Measurements from ENCODE around the gene DHCR24. TPM values are rescaled to one million over a fixed set of nuclear protein-coding genes. Genes with fewer than 3 reads are reported as not detected.

DHCR24 gene
- total and polyA plus RNA-seq, 2 of the 13 experiments (the other 11 are each of a cell fraction or from before 2014, with no cell fraction given), result 374 to 448 TPM

DNA sequence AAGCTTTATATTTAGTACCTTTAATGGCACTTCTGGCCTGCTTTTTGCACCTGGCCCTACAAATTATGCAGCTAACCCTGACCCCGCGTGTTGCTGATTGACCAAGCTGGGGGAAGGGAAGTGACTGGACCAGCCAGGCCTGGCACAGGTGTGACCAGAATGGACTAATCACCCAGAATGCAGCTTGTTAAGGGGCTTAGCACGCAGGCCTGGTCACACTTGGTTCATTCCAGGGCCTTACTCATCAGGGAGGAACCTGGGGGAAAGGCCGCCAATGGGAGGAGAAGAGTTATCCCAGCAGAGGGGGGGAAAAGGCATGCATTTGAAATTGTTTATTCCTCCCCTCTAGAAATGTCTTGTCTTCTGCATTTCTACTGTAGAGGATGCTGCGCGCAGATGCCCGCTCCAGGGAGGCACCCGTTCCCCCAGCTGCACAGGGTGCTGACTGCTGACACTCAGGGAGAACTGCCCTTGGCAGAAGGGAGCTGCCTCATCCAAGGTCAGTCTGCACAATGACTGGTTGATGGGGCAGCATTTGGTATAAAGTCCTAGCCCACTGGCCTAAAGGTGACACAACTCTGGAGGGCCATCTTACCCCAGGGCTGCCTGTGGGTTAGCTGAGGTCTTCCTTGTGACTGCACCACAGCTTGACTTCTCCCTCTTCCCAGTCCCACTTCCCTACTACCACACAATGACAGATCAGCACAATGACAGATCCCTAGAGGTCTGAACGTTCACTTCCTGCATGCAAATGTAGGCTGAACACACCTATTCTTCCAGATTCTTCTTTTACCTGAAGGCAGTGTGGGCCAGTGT, 29.0 kb downstream of the DHCR24 start (continued):
- peak; percentile 85 for TF ChIP-seq RBM22 (optimal IDR thresholded peaks at IDR 0.05; ENCODE audit: low read length)

DNA sequence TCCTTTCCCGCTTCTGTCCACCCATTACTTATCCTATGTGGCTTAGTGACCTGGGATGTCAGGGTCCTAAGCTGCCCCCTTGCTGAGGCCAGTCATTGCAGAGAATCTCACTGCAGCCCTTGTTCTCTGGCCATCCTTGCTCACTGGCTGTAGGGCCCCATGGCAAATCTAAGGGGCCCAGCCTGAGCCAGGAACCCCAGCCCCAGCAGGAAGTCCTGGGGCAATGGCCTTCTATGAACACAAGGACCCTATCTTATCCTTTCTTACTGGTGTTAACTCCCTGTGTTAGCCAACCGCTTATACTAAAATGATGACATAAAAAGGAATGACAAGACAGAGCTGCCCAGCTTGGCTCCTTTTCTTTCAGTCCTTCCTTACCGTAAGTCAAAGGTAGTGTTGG, 29.9 kb downstream of the DHCR24 start:
- ChIA-PET CTCF (ENCODE audit: low intra/inter-chr PET ratio, low total read pairs) (no interaction called here), POLR2A (interaction anchor here (2.7 to 4.3 kb wide), 3 partner anchors 8 to 29 kb away, joined by 12 to 54 read pairs (median 29); partner anchors contain the start of gene DHCR24)
- H3K36me3 ChIP-seq (replicated peaks in 1 of 2; ENCODE audit: control insufficient read depth in 1 of 2, insufficient read depth in 2 of 2, low read length in 2 of 2), result peaks cover 55 to 80% of the 10 kb centered on the region in 2 experiments
- FAIRE-seq (no peak), DNase-seq (ENCODE audit: low spot score) (no peak), ATAC-seq (no peak)
- H3K4me1 ChIP-seq (ENCODE audit: insufficient read depth, low read length), result peaks cover 64% of the 10 kb centered on the region
- H4K20me1 ChIP-seq (ENCODE audit: insufficient read depth, low read length), result peaks cover 54% of the 10 kb centered on the region
- in situ Hi-C loops (cut with HindIII; ENCODE audit: extremely low pct_ligation_motif_present, low pct_unique_long_range_greater_than_20kb), result no loop called here
- H3K9ac ChIP-seq (ENCODE audit: insufficient read depth, low read depth, low read length), result no peak overlapping the region
- H3K4me3 ChIP-seq (replicated peaks in 1 of 3; ENCODE audit: insufficient read depth in 1 of 3, low read depth in 2 of 3, low read length in 3 of 3), result no peak overlapping the region
- no peak overlapping the region for H2AFZ ChIP-seq (ENCODE audit: low read length)
- BruUV-seq (replicated peaks), result no TSS peak
- WGBS (ENCODE audit: low lambda C conversion rate), result 95% methylated on average over 3 of the region's 3 CpGs
- H3K79me2 ChIP-seq (ENCODE audit: insufficient read depth, low read length), result peaks cover 43% of the 10 kb centered on the region
- intact Hi-C loops (cut with micrococcal nuclease; ENCODE audit: unreplicated experiment), result no loop called here
- H3K9me3 ChIP-seq (ENCODE audit: low read length), result no peaks in the 10 kb centered on the region
- H3K4me2 ChIP-seq (ENCODE audit: low read depth, low read length), result no peak overlapping the region
- TF ChIP-seq RBM22 (optimal IDR thresholded peaks at IDR 0.05; ENCODE audit: low read length) (peak; percentile 53), SAP130 (CRISPR knock-in tag; IDR thresholded peaks at IDR 0.05; ENCODE audit: low read depth) (no peak)
- no peak overlapping the region for H3K27ac ChIP-seq (ENCODE audit: extremely low read length, insufficient read depth, low read length)
- H3K27me3 ChIP-seq (ENCODE audit: control insufficient read depth in 1 of 2, insufficient read depth in 2 of 2, low read length in 2 of 2), result no peaks in the 10 kb centered on the region

DNA sequence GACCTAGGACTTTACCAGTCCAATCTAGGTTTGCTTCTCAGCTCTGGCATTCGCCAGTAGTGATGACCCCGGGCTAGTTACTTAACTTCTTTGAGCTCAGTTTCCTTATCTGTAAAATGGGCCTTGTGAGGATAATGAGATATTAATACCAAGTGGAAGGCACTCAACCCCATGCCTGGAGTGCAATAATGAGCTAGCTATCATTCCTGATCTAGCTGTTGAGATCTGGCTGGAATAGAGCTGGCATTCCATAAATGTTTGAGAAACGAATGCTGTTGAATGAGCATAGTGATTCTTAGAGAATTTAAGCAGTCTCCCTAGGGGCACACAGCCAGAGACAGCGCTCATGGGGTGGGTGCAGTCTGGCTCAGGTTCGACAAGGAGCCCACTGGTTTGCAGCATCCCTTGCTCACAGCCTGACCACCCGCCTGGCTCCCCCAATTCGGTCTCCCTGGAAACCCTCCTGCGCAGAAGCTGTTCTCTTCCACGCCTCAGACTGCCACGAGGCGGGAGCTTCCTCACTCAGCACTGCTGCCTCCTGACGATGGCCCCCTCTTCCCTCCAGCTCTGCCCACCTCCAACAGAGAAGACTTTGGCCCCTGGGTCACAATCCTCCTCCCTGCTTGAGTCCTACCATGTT, 32.5 kb downstream of the DHCR24 start:
- ChIA-PET CTCF (ENCODE audit: low intra/inter-chr PET ratio, low total read pairs) (no interaction called here), POLR2A (interaction anchor here (1.0 to 2.1 kb wide), 3 partner anchors 13 to 32 kb away, joined by 3 to 6 read pairs (median 3); partner anchors contain the start of gene DHCR24)
- intact Hi-C loops (cut with micrococcal nuclease; ENCODE audit: unreplicated experiment) (no loop called here), in situ Hi-C loops (cut with HindIII; ENCODE audit: extremely low pct_ligation_motif_present, low pct_unique_long_range_greater_than_20kb) (no loop called here)
- Histone ChIP-seq H3K27me3 (ENCODE audit: control insufficient read depth in 1 of 2, insufficient read depth in 2 of 2, low read length in 2 of 2) (no peaks in the 10 kb centered on the region), H3K79me2 (ENCODE audit: insufficient read depth, low read length) (peaks cover 22% of the 10 kb centered on the region), H3K9ac (ENCODE audit: insufficient read depth, low read depth, low read length) (no peak overlapping the region), H3K4me3 (replicated peaks in 1 of 3; ENCODE audit: insufficient read depth in 1 of 3, low read depth in 2 of 3, low read length in 3 of 3) (no peak overlapping the region), H2AFZ (ENCODE audit: low read length) (no peak overlapping the region), H3K9me3 (ENCODE audit: low read length) (no peaks in the 10 kb centered on the region), H4K20me1 (ENCODE audit: insufficient read depth, low read length) (peaks cover 63% of the 10 kb centered on the region), H3K4me2 (ENCODE audit: low read depth, low read length) (no peak overlapping the region), H3K27ac (ENCODE audit: extremely low read length, insufficient read depth, low read length) (no peak overlapping the region), H3K4me1 (ENCODE audit: insufficient read depth, low read length) (peaks cover 38% of the 10 kb centered on the region), H3K36me3 (replicated peaks in 1 of 2; ENCODE audit: control insufficient read depth in 1 of 2, insufficient read depth in 2 of 2, low read length in 2 of 2) (peaks cover 69 to 93% of the 10 kb centered on the region in 2 experiments)
- 98% methylated on average over 12 of the region's 12 CpGs for WGBS (ENCODE audit: low lambda C conversion rate)
- BruUV-seq (replicated peaks), result no TSS peak
- no peak for FAIRE-seq
- ATAC-seq, result peak; percentile 1; the same call in 2 of the 3 replicates
- no peak for DNase-seq (ENCODE audit: low spot score)
- TF ChIP-seq ZNF607 (CRISPR knock-in tag; IDR thresholded peaks at IDR 0.05; ENCODE audit: borderline replicate concordance) (no peak), XBP1 (CRISPR knock-in tag; IDR thresholded peaks at IDR 0.05) (no peak), EP300 (IDR thresholded peaks at IDR 0.05; ENCODE audit: low read depth in 2 of 2, low read length in 2 of 2) (no peak), EP300 (CRISPR knock-in tag; IDR thresholded peaks at IDR 0.05; ENCODE audit: borderline replicate concordance) (no peak), POLR2G (IDR thresholded peaks at IDR 0.05; ENCODE audit: low read depth, low read length) (peak; percentile 21; the same call in 1 of the 2 replicates), RBFOX2 (IDR thresholded peaks at IDR 0.05; ENCODE audit: low read depth, low read length) (no peak), RAD21 (CRISPR knock-in tag; IDR thresholded peaks at IDR 0.05) (0 out of 2 replicates have a peak, but pooled peaks have one; percentile 10), RCOR2 (CRISPR knock-in tag; IDR thresholded peaks at IDR 0.05) (no peak), MAFF (IDR thresholded peaks at IDR 0.05; ENCODE audit: low read depth, low read length) (no peak), PAF1 (CRISPR knock-in tag; IDR thresholded peaks at IDR 0.05) (0 out of 2 replicates have a peak, but pooled peaks have one; percentile 16), ZNF460 (CRISPR knock-in tag; IDR thresholded peaks at IDR 0.05; ENCODE audit: borderline replicate concordance) (no peak)
- TF ChIP-seq, protein P1, sequence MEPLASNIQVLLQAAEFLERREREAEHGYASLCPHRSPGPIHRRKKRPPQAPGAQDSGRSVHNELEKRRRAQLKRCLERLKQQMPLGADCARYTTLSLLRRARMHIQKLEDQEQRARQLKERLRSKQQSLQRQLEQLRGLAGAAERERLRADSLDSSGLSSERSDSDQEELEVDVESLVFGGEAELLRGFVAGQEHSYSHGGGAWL (CRISPR knock-in tag; IDR thresholded peaks at IDR 0.05), result no peak

All from HepG2 (cell line).